ENCODE measurements around the gene TMUB2. TPM values are rescaled to one million over a fixed set of nuclear protein-coding genes. Genes with fewer than 3 reads are reported as not detected.

Gene TMUB2
- total and polyA plus RNA-seq, 2 of the 13 experiments (the other 11 are each of a cell fraction or from before 2014, with no cell fraction given) = 26.9 to 50.8 TPM

GRCh38 chr17:44197980-44198720 lies 11.4 kb downstream of the TMUB2 start:
- H3K4me1 ChIP-seq (ENCODE audit: insufficient read depth, low read length) = peaks cover 30% of the 10 kb centered on the region
- H3K27me3 ChIP-seq (ENCODE audit: control insufficient read depth in 1 of 2, insufficient read depth in 2 of 2, low read length in 2 of 2) = no peaks in the 10 kb centered on the region; a peak in 1 of 5 replicates
- DNase-seq (ENCODE audit: low spot score) (no peak), ATAC-seq (no peak), FAIRE-seq (peak; percentile 75)
- H4K20me1 ChIP-seq (ENCODE audit: insufficient read depth, low read length) = 0 out of 2 replicates have a peak, but pooled peaks cover 7% of the 10 kb centered on the region
- POLR2A ChIA-PET = interaction anchor here (1.1 to 4.1 kb wide), 6 partner anchors 9 to 87 kb away, joined by 3 to 71 read pairs (median 6); partner anchors contain the start of gene TMUB2
- no peak overlapping the region for H2AFZ ChIP-seq (ENCODE audit: low read length)
- peak overlapping the region; percentile 91 for H3K4me2 ChIP-seq (ENCODE audit: low read depth, low read length)
- CTCF ChIA-PET (ENCODE audit: low intra/inter-chr PET ratio, low total read pairs) = no interaction called here
- peak overlapping the region; percentile 77 for H3K27ac ChIP-seq (ENCODE audit: extremely low read length, insufficient read depth, low read length)
- in situ Hi-C loops (cut with HindIII; ENCODE audit: extremely low pct_ligation_motif_present, low pct_unique_long_range_greater_than_20kb) (no loop called here), intact Hi-C loops (cut with micrococcal nuclease; ENCODE audit: unreplicated experiment) (no loop called here)
- H3K9me3 ChIP-seq (ENCODE audit: low read length) = no peaks in the 10 kb centered on the region
- TSS peak; percentile 48 for BruUV-seq (replicated peaks)
- peak overlapping the region; percentile 84 for H3K9ac ChIP-seq (ENCODE audit: insufficient read depth, low read depth, low read length)
- WGBS (ENCODE audit: low lambda C conversion rate) = 76% methylated on average over 11 of the region's 11 CpGs
- H3K79me2 ChIP-seq (ENCODE audit: insufficient read depth, low read length) = peaks cover 19% of the 10 kb centered on the region
- peaks cover 18 to 42% of the 10 kb centered on the region in 2 experiments for H3K36me3 ChIP-seq (replicated peaks in 1 of 2; ENCODE audit: control insufficient read depth in 1 of 2, insufficient read depth in 2 of 2, low read length in 2 of 2)
- peak overlapping the region; percentile 73 to 91 (median 86) for H3K4me3 ChIP-seq (replicated peaks in 1 of 3; ENCODE audit: insufficient read depth in 1 of 3, low read depth in 2 of 3, low read length in 3 of 3)
- TF ChIP-seq SOX6 (IDR thresholded peaks at IDR 0.05) (no peak), SOX6 (CRISPR knock-in tag; IDR thresholded peaks at IDR 0.05) (peak; percentile 23; the same call in 1 of the 2 replicates), MED8 (CRISPR knock-in tag; IDR thresholded peaks at IDR 0.05; ENCODE audit: insufficient replicate concordance) (peak; percentile 38), ZFP91 (CRISPR knock-in tag; IDR thresholded peaks at IDR 0.05; ENCODE audit: borderline replicate concordance) (peak; percentile 60; the same call in 1 of the 2 replicates), STAG1 (CRISPR knock-in tag; IDR thresholded peaks at IDR 0.05) (peak; percentile 58), NPAS2 (CRISPR knock-in tag; IDR thresholded peaks at IDR 0.05; ENCODE audit: borderline replicate concordance) (no peak), KLF13 (CRISPR knock-in tag; IDR thresholded peaks at IDR 0.05) (0 out of 2 replicates have a peak, but pooled peaks have one; percentile 19), RAD21 (CRISPR knock-in tag; IDR thresholded peaks at IDR 0.05) (peak; percentile 17; the same call in 1 of the 2 replicates), SAP130 (CRISPR knock-in tag; IDR thresholded peaks at IDR 0.05; ENCODE audit: low read depth) (no peak), PRPF4 (IDR thresholded peaks at IDR 0.05; ENCODE audit: low read depth, low read length, poor library complexity, severe bottlenecking) (peak; percentile 36), ZNF143 (CRISPR knock-in tag; IDR thresholded peaks at IDR 0.05) (peak; percentile 68), THAP11 (CRISPR knock-in tag; IDR thresholded peaks at IDR 0.05) (0 out of 2 replicates have a peak, but pooled peaks have one; percentile 5), SP4 (CRISPR knock-in tag; IDR thresholded peaks at IDR 0.05) (no peak), HOXA5 (CRISPR knock-in tag; IDR thresholded peaks at IDR 0.05) (no peak), MTA1 (CRISPR knock-in tag; IDR thresholded peaks at IDR 0.05; ENCODE audit: borderline replicate concordance) (no peak)
- TF ChIP-seq, protein P1, sequence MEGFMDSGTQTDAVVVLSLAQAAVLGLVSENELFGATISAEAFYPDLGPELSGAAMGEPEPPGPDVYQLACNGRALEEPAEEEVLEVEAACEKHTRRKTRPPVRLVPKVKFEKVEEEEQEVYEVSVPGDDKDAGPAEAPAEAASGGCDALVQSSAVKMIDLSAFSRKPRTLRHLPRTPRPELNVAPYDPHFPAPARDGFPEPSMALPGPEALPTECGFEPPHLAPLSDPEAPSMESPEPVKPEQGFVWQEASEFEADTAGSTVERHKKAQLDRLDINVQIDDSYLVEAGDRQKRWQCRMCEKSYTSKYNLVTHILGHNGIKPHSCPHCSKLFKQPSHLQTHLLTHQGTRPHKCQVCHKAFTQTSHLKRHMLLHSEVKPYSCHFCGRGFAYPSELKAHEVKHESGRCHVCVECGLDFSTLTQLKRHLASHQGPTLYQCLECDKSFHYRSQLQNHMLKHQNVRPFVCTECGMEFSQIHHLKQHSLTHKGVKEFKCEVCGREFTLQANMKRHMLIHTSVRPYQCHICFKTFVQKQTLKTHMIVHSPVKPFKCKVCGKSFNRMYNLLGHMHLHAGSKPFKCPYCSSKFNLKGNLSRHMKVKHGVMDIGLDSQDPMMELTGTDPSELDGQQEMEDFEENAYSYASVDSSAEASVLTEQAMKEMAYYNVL (CRISPR knock-in tag; IDR thresholded peaks at IDR 0.05; ENCODE audit: borderline replicate concordance) = 0 out of 2 replicates have a peak, but pooled peaks have one; percentile 5
- TF ChIP-seq, protein P2, sequence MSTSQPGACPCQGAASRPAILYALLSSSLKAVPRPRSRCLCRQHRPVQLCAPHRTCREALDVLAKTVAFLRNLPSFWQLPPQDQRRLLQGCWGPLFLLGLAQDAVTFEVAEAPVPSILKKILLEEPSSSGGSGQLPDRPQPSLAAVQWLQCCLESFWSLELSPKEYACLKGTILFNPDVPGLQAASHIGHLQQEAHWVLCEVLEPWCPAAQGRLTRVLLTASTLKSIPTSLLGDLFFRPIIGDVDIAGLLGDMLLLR (CRISPR knock-in tag; IDR thresholded peaks at IDR 0.05) = 0 out of 2 replicates have a peak, but pooled peaks have one; percentile 29
- TF ChIP-seq, protein P3, sequence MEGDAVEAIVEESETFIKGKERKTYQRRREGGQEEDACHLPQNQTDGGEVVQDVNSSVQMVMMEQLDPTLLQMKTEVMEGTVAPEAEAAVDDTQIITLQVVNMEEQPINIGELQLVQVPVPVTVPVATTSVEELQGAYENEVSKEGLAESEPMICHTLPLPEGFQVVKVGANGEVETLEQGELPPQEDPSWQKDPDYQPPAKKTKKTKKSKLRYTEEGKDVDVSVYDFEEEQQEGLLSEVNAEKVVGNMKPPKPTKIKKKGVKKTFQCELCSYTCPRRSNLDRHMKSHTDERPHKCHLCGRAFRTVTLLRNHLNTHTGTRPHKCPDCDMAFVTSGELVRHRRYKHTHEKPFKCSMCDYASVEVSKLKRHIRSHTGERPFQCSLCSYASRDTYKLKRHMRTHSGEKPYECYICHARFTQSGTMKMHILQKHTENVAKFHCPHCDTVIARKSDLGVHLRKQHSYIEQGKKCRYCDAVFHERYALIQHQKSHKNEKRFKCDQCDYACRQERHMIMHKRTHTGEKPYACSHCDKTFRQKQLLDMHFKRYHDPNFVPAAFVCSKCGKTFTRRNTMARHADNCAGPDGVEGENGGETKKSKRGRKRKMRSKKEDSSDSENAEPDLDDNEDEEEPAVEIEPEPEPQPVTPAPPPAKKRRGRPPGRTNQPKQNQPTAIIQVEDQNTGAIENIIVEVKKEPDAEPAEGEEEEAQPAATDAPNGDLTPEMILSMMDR (CRISPR knock-in tag; IDR thresholded peaks at IDR 0.05) = peak; percentile 66

Data from HepG2 (cell line).